NCI-H1417 treated with DMSO at 0.1 percent for 48 hours (cell line): Measurements from ENCODE around the gene PPIL4.
"Not testable (repeated sequence)": the region's sequence is repeated elsewhere in the genome, so short reads cannot be mapped to it uniquely, and the experiment has no call there.

Experiments used
- DNase-seq: peaks from one replicate; lab custom pipeline; 2025; lab: John Stamatoyannopoulos, UW

Gene PPIL4

DNA sequence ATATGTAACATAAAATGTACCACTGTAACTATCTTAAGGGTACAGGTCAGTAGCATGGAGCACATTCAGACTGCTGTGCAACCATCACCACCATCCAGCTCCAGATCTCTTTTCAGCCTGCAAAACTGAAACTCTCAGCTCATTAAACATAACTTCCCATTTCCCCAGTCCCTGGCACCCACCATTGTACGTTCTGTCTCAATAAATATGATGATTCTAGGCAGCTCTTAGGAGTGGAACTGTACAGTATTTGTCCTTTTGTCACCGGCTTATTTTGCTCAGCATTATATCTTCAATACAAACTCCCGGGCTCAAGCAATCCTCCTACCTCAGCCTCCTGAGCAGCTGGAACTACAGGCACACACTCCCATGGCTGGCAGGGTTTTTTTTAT lies 62.5 kb downstream of the PPIL4 start:
- no peak for DNase-seq

DNA sequence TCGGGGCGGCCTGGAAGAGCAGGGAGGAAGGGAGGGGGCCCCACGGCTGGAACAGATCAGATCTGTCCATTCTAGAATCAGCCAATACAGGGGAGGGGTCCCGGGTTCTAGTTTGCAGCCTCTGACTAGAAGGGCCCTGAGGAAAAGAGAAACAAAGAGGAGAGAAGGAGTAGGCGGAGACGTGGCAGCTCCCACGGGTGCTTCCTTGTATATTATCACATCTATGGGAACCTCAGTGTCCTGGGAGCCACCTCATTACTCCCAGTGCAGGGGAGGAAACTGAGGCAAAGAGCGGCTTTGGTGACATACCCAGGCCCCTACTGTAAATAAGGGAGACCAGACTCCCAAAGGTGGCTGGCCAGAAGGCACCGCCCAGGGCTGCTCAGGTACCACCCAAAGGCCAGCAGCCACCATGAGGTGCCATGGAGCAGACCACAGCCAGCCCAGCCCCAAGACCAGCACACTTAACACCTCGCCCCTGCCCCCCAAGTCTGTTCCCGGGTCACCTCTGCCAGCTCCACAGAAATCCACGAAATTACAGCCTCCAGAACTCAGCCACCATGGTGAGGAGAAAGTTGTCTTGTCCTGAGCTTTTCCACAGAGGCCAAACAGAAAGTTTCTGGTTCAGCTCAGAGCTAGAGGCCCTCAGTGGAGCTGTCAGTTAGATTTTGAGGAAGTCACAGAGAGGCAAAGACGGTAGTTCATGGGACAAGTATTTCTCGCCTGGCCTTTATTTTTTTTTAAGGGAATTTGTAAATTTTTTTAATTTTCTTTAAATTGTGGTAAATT lies 63.1 kb downstream of the PPIL4 start:
- no peak for DNase-seq

DNA sequence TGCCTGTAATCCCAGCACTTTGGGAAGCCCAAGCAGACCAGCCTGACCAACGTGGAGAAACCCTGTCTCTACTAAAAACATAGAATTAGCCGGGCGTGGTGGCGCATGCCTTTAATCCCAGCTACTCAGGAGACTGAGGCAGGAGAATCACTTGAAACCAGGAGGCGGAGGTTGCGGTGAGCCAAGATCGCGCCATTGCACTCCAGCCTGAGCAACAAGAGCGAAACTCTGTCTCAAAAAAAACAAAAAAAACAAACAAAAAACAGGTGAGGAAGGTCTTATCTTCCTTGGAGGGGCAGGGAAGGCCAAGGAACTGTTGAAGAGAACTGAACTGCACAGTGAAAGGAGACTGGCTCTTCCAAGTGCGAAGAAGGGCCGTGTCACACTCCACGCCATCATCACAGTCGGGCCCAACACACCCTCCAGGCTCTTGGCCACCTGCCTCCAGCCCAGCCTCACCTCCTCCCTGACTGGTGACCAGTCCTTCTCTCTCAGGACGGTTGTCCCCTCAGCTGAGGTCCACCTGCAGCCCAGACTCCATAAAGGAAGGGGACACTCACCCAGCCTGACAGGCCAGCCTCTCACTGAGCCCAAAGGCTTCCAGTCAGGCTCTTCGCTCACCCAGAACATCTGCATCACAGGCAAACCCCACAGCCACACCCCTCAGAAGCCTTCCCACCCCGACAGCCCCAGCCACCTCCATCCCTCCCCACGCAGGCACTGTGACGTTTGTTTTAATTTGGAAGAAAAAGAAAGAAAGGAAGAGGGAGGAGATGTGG lies 65.2 kb downstream of the PPIL4 start:
- no peak for DNase-seq

DNA sequence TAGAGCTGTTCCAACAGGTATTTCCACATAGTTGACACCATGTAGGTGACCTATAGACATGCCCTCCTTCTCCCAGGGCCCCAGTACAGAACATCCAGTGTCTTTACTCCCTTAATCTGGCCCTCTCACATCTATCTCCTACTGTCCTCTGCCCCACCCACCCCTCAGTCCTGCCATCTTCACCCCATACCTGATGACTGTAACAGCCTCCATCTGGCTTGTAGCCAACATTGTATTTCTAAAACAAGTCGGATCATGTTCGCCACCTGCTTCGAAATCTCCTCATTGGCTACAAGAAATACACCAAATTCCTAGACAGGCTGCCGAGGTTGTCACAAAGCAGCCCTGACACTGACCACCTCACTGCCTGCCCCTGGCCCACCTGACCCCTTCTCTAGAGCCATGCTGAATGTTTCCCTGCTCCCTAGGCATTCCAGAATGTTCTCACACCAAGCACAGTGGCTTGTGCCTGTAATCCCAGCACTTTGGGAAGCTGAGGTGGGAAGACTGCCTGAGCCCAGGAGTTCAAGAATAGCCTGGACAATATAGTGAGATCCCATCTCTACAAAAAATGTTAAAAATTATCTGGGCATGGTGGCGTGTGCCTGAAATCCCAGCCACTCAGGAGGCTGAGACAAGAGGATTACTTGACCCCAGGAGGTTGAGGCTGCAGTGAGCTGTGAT lies 67.1 kb downstream of the PPIL4 start:
- DNase-seq: no peak

DNA sequence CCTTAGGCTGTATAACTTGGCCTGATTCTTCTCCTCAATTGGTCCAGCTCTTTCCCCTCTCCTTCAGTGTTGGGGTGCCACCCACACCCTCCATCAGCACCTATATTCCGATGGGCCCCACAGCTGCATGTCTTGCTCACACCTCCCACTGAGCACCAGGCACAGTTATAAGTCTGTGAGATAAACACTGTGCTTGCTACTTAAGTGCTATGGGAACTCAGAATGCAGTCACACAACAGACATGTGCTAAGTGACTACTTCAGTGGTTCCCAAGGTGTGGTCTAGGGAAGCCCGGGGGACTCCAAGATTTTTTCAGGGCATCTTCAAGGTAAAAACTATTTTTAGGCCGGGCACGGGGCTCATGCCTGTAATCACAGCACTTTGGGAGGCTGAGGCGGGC lies 68.3 kb downstream of the PPIL4 start:
- DNase-seq: no peak

DNA sequence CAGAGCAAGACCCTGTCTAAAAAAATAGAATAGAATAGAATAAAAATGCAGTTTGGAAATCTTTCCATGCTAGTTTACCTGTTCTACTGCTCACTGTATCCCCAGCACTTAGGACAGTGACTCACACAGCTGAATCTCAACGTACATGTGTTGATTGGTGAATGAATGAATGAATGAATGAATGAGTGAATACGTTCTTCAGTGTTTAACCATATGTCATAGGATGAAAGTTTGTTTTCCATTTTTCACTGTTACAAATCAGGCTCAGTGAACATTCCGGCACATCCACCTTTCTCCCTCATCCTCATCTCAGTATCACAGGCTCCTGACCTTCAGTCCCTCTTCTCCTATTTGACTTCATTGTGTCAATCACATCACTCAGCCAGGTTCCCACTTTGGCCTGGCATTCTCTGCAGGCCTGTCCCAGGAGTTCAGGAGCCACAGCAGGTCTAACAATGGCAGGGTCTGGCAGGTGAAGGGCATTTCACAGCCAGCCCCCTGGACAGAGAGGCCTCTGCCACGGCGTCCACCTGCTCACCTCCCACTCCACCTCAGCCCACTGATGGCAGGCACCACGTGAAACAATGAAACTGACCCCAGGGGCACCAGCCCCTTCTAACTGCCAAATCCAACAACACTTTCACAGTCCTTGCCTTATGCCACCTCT lies 68.9 kb downstream of the PPIL4 start:
- DNase-seq: no peak

DNA sequence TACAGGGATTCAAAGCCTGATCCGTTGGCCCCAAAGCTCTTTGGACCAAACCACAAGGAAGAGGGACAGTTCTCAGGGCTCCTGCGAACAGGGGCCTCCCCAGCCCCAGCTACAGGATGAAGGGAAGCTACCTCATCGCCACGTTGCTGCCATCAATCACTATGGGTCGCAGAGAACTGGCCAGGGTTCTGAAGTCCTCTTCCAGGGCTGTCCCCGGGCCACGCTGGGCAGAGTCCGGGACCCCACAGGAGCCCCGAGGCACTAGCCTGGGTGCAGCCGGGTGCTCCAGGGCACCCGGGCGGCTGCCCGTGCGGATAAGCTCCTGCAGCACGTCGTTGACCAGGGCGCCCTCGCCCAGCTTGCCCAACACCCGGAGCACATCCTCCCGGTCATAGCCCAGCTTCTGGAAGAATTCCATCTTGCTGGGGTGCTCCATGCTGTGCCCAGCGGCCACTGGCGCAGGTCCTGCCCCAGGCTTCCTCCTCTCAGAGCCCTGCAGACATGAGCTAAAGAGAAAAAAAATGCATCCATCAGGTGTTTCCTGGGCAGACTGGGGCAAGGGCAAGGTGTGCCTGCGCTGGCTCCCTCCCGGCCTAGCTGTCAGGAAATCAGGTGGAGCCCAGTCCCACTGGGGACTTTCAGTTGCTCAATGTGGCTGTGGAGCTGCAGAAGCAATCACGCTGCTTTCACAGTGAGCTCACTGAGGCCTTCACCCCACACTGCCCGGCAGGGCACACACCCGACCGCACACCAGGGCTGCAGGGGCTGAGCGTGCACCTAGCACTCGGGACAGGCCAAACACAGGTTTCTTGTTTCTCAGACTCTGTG lies 71.5 kb downstream of the PPIL4 start:
- no peak for DNase-seq

DNA sequence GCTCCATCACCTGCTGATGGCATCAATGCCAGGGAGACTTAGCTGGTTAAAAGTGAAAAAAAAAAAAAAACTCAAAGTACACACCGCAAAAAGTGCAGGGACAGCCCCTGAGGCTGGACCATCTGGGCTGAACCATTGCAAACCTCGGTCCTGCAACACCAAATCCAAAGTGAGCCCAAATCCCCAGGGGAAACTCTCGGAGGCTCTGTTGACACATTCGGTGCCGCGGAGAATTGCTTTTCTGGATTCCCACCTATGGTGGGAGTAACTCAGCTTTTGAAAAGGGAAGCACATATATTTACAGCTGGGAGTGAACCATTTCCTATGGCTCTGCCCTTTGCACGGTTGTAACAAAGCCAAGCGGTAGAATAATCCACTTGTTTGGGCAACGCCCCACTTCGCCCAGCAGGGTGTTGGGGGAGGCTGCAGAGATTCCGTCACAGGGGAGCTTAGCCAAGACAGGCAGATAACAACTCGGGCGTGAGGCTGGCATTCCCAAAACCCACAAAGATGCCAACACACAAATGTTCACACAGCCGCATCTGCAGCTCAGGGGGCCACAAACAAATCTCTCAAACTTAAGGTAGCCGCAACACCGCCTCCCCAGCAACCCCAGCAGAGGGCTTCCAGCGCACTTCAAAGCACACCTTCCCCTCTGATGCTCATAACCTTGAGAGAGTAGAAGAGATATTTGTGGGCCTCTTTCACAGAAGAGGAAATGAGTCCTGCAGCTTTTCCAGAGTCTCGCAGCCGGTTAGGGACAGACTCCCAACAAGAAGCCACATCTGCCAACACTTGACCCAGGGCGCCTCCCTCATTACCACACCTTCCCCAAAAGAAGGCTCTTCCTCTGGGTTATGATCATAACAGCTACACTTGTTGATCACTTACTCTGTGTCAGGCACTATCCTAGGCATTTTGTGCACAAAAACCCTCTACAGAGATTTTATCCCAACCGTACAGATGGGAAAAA lies 72.5 kb downstream of the PPIL4 start:
- no peak for DNase-seq

DNA sequence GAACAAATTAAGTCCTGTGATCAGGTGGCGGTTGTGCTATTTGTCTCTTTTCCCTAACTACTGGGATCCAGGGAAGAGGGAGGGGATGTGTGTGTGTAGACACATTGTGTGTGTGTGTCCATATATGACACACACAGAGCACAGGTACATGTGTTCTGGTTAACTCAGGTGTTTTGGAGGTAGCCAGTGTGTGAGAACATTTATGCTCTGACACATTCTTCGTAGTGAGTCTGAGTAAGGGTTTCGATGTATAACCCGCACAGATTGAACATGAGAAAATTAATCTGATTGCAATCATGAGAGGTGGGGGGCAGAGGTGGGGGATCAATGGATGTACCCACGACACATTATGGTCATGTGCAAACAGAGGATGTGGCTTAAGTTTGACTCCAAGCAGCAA lies 73.6 kb downstream of the PPIL4 start:
- DNase-seq: no peak

DNA sequence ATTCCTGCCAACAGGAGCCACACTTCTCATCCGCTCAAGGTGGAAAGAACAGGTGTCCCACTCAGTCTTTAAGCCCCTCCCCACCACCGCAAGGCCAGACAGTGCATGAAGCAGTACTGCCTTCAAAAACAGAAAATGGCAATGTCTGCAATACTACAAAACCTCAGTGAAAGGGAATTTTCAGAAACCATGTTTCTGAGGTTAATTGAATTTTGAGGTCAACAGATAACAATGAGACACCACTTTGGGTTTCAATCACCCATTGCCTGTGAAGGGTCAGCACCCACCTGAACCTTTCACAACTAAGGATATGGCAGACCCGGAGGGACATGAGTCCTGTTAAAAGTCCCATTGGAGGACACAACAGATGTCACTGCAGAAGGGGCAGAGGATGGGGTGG lies 74.0 kb downstream of the PPIL4 start:
- DNase-seq: no peak

DNA sequence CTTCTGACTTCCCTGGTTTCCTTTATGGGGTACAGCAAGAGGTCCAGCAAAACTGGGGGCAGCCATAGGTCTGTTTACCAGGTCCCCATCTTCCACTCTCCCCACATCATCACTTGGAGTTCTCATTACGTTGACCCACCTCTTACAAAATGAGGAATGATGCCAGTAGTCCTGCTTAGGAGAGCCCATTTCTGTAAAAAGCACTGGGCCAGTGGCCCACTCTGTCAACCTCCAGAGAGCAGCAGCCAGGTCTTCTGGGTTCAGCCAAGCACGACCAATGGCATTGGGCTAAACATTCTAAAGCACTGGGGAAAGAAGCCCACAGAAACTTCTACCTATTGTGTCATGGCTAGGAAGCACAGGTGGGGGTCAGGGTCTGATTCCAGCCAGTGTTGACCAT lies 74.9 kb downstream of the PPIL4 start:
- no peak for DNase-seq

DNA sequence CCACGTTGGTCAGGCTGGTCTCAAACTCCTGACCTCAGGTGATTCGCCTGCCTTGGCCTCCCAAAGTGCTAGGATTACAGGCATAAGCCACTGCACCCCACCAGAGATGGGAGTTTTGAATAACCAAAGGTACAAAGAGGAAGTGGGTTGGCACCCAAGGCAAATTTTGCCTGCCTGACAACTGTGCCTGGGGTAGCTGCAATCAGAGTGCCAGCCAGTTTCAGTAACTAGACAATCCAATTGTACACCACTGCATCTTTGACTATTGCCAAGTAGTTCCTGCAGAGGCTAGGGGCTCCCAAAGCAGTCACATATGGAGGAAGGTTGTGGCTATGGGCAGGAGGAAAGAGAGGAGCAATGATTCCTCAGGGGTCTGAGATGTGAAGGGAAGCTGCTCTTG lies 77.7 kb downstream of the PPIL4 start:
- DNase-seq: no peak

DNA sequence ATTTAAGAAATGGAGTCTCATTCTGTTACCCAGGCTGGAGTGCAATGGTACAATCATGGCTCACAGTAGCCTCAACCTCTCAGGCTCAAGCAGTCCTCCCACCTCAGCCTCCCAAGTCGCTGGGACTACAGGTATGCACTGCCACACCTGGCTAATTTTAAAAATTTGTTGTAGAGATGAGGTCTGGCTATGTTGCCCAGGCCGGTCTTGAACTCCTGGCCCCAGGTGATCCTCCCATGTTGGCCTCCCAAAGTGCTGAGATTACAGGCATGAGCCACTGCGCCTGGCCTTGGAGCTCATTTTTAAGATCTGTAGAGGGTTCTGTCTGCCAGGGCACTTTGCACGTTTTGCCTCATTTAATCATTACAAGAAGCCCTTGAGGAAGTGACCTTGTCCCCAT lies 78.6 kb downstream of the PPIL4 start:
- no peak for DNase-seq

DNA sequence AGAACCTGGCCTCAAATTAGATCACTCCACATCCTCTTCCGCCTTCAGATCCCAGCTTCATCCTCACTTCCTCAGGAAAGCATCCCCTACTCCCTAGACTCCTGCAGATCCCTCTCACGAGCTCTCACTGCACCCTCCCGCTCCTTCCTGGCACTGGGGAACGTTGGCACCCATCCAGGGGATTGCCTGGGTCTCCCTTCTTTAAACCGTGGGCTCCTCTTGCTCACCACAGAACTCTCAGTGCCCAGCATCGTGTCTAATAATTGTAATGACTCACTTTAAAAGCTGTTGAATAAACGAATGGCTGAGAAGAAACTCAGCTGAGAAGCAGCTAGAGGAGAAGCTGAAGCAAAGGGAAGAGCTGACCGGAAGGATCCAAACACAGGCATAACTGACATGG lies 81.4 kb downstream of the PPIL4 start:
- DNase-seq: no peak

DNA sequence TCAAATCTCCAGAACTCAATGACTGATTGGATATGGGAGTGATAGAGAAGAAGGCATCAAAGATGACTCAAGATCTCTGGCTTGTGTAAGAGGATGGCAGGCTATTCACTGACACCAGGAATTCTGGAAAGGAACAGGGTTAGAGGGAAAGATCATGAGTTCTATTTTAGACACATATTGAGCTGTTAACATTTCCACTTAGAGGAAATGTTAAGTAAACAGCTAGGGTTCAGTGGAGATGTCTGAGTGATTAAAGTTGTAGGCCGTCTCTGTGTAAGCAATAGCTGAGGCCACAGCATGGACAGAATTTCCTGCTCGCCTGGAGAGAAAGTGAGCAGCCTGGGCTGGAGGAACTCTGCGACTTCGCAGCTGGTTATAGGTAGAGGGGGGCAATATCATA lies 82.1 kb downstream of the PPIL4 start:
- no peak for DNase-seq

DNA sequence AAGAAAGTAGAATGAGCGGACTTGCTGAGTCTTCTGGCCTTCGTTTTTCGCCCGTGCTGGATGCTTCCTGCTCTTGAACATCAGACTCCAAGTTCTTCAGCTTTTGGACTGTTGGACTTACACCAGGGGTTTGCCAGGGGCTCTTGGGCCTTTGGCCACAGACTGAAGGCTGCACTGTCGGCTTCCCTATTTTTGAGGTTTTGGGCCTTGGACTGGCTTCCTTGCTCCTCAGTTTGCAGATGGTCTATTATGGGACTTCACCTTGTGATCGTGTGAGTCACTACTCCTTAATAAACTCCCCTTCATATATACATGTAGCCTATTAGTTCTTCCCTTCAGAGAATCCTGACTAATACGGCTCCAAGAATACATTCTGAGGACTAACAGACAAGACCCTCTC lies 83.1 kb downstream of the PPIL4 start:
- DNase-seq: not testable (repeated sequence)

DNA sequence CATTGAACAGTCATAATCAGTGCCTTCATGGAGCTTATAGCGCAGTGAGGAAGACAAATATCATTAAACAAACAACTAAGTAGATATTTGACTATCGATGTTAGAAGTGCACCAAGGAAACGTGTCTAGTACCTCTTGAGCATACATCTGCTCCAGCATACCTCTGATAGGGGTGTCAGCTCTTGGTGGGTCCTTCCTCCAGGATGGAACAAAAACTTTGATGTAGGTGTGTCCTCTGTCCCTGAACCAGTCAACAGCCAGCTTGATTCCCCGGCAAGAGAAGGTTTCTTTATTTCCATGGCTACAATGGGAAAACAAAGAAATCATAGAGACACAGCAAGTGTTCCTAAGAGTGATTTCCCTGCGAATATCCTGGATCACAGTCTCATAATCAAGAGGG lies 84.2 kb downstream of the PPIL4 start:
- DNase-seq: no peak

DNA sequence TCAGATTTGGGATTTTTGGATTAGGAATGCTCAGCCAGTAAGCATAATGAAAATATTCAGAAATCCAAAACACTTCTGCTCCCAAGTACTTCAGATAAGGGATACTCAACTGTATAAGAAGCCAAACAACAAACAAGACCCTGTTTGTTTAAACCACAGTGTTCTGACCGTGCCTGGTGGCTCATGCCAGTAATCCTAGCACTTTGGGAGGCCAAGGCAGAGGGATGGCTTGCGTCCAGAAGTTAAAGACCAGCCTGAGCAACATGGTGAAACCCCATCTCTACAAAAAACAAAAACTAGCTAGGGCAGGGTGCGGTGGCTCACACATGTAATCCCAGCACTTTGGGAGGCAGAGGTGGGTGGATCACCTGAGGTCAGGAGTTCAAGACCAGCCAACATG lies 85.6 kb downstream of the PPIL4 start:
- not testable (repeated sequence) for DNase-seq

DNA sequence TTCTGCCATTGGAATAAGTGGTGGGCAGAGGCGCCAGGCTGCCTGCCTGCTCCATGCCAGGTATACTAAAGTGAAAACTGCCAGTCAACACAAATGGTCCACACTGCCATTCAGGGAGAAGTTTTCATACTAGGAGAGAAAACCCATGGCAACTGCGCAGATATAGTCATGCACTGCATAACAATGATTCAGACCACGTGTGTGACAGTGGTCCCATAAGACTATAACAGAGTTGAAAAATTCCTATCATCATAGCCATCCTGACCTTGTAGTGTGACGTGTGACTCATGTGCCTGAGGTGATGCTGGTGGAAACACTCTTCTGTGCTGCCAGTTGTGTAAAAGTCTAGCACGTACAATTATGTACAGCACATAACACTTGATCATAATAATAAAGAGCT lies 86.1 kb downstream of the PPIL4 start:
- DNase-seq: no peak

DNA sequence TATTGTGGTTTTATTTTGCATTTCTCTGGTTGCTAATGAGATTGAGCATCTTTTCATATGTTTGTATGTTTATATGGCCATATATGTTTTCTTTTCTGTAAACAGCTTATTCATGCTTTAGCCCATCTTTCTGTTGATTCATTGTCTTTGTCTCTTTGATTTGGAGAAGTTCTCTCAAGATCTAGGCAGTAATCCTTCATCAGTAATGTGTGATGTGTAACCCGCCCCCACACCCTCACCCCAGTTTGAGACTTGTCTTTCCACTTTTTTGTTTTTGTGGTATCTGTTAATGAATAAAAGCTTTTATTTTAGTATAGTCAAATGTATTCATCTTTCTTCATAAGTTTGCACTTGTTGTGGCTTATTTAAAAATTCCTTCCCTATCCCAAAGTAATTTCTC lies 87.0 kb downstream of the PPIL4 start:
- DNase-seq: no peak
